ENCODE measurements around the gene CUEDC1.
A peak's percentile ranks its signal among the peaks of the same experiment; 100 is the strongest.

Gene CUEDC1

GRCh38 chr17:57906910-57907309 lies 48.3 kb downstream of the CUEDC1 start:
- H3K9ac ChIP-seq (ENCODE audit: low read length): no peak overlapping the region
- no peak overlapping the region for H3K4me2 ChIP-seq (ENCODE audit: low read length)

GRCh38 chr17:57905875-57906455 lies 49.2 kb downstream of the CUEDC1 start:
- peaks cover 28% of the 10 kb centered on the region for H3K27me3 ChIP-seq (ENCODE audit: low read depth, low read length)
- H3K4me2 ChIP-seq (ENCODE audit: low read length): peak overlapping the region; percentile 2; the same call in 1 of the 2 replicates
- H2AFZ ChIP-seq (ENCODE audit: low read depth, low read length): no peak overlapping the region
- no peak overlapping the region for H3K27ac ChIP-seq (ENCODE audit: low read length)
- no peak overlapping the region for H3K4me3 ChIP-seq (ENCODE audit: low read length)
- peaks cover 54% of the 10 kb centered on the region for H3K4me1 ChIP-seq (ENCODE audit: low read length)
- no peaks in the 10 kb centered on the region for H4K20me1 ChIP-seq (ENCODE audit: insufficient read depth, low read length)
- no peaks in the 10 kb centered on the region for H3K79me2 ChIP-seq (ENCODE audit: low read length)
- no peak overlapping the region for H3K9ac ChIP-seq (ENCODE audit: low read length)
- TF ChIP-seq CTCF (IDR thresholded peaks at IDR 0.05; ENCODE audit: low read depth, low read length) (no peak), EZH2phosphoT487 (IDR thresholded peaks at IDR 0.05; ENCODE audit: low read depth) (no peak)
- peaks cover 4% of the 10 kb centered on the region; the same call in 1 of the 2 replicates for H3K9me3 ChIP-seq (ENCODE audit: insufficient read depth, low read length)
- H3K36me3 ChIP-seq (replicated peaks; ENCODE audit: low read depth, low read length): no peaks in the 10 kb centered on the region

More at GRCh38 chr17:57906910-57907309, 48.3 kb downstream of the CUEDC1 start:
- no peaks in the 10 kb centered on the region for H4K20me1 ChIP-seq (ENCODE audit: insufficient read depth, low read length)
- H3K4me3 ChIP-seq (ENCODE audit: low read length): no peak overlapping the region
- H3K27me3 ChIP-seq (ENCODE audit: low read depth, low read length): peaks cover 25% of the 10 kb centered on the region
- no peaks in the 10 kb centered on the region for H3K79me2 ChIP-seq (ENCODE audit: low read length)
- no peak overlapping the region for H3K27ac ChIP-seq (ENCODE audit: low read length)
- H3K4me1 ChIP-seq (ENCODE audit: low read length): peaks cover 45% of the 10 kb centered on the region
- H3K36me3 ChIP-seq (replicated peaks; ENCODE audit: low read depth, low read length): no peaks in the 10 kb centered on the region
- TF ChIP-seq EZH2phosphoT487 (IDR thresholded peaks at IDR 0.05; ENCODE audit: low read depth) (no peak), CTCF (IDR thresholded peaks at IDR 0.05; ENCODE audit: low read depth, low read length) (peak; percentile 15; the same call in 1 of the 2 replicates)
- H2AFZ ChIP-seq (ENCODE audit: low read depth, low read length): no peak overlapping the region
- no peaks in the 10 kb centered on the region for H3K9me3 ChIP-seq (ENCODE audit: insufficient read depth, low read length)

GRCh38 chr17:57903961-57904360 lies 51.3 kb downstream of the CUEDC1 start:
- Histone ChIP-seq H3K4me2 (ENCODE audit: low read length) (peak overlapping the region; percentile 90), H3K4me1 (ENCODE audit: low read length) (peaks cover 74% of the 10 kb centered on the region), H2AFZ (ENCODE audit: low read depth, low read length) (no peak overlapping the region), H3K9ac (ENCODE audit: low read length) (peak overlapping the region; percentile 20; the same call in 1 of the 2 replicates), H3K9me3 (ENCODE audit: insufficient read depth, low read length) (peaks cover 4% of the 10 kb centered on the region; the same call in 1 of the 2 replicates), H3K27ac (ENCODE audit: low read length) (peak overlapping the region; percentile 81; the same call in 1 of the 2 replicates), H3K79me2 (ENCODE audit: low read length) (no peaks in the 10 kb centered on the region), H3K27me3 (ENCODE audit: low read depth, low read length) (peaks cover 25% of the 10 kb centered on the region), H3K36me3 (replicated peaks; ENCODE audit: low read depth, low read length) (no peaks in the 10 kb centered on the region), H4K20me1 (ENCODE audit: insufficient read depth, low read length) (no peaks in the 10 kb centered on the region), H3K4me3 (ENCODE audit: low read length) (peak overlapping the region; percentile 65; the same call in 1 of the 2 replicates)
- TF ChIP-seq CTCF (IDR thresholded peaks at IDR 0.05; ENCODE audit: low read depth, low read length) (no peak), EZH2phosphoT487 (IDR thresholded peaks at IDR 0.05; ENCODE audit: low read depth) (no peak)

- Histone ChIP-seq H3K4me2 (ENCODE audit: low read length) (peak overlapping the region; percentile 90), H3K4me3 (ENCODE audit: low read length) (peak overlapping the region; percentile 65), H3K9ac (ENCODE audit: low read length) (peak overlapping the region; percentile 59), H3K4me1 (ENCODE audit: low read length) (peaks cover 83% of the 10 kb centered on the region), H3K9me3 (ENCODE audit: insufficient read depth, low read length) (peaks cover 4% of the 10 kb centered on the region; the same call in 1 of the 2 replicates), H3K27ac (ENCODE audit: low read length) (peak overlapping the region; percentile 81), H3K27me3 (ENCODE audit: low read depth, low read length) (peaks cover 21% of the 10 kb centered on the region), H3K79me2 (ENCODE audit: low read length) (no peaks in the 10 kb centered on the region), H2AFZ (ENCODE audit: low read depth, low read length) (no peak overlapping the region), H3K36me3 (replicated peaks; ENCODE audit: low read depth, low read length) (no peaks in the 10 kb centered on the region), H4K20me1 (ENCODE audit: insufficient read depth, low read length) (no peaks in the 10 kb centered on the region)
- no peak for TF ChIP-seq EZH2phosphoT487 (IDR thresholded peaks at IDR 0.05; ENCODE audit: low read depth)
- TF ChIP-seq CTCF (IDR thresholded peaks at IDR 0.05; ENCODE audit: low read depth, low read length): no peak
Observed at GRCh38 chr17:57902800-57903759, 52.1 kb downstream of the CUEDC1 start.

All from OCI-LY3 (cell line).